ENCODE data around the gene TYMP.

GRCh38 chr22:50525104-50525857 lies 4.5 kb downstream of the TYMP start, which contains the start of gene SCO2:
- TF ChIP-seq CTCF (optimal IDR thresholded peaks at IDR 0.05 in 1 of 3, IDR thresholded peaks at IDR 0.05 in 1 of 3, conservative IDR thresholded peaks at IDR 0.05 in 1 of 3; ENCODE audit: extremely low read depth in 1 of 3, insufficient read depth in 2 of 3, low read length in 3 of 3), result peak in 2 of 3 experiments; percentile 53 to 57
- TF ChIP-seq EZH2 (IDR thresholded peaks at IDR 0.05; ENCODE audit: low read length), result no peak

Measured in keratinocyte (primary cell).